Adrenal gland (tissue), 5 donors: ENCODE results near the gene STX18.

Experiments
- POLR2A ChIP-seq, 2 donors: fragments of 450-650 bp; IDR thresholded peaks; one replicate each; pipeline ENCODE4 v1.6.1; 2017; ENCODE audit warnings: antibody characterized with exemption in 2 of 2, mild to moderate bottlenecking in 2 of 2, moderate library complexity in 1 of 2
- TF ChIP-seq, protein P1 (sequence below), 6 experiments: fragments of 450-650 bp in 4 of 6; fragments of 200-600 bp in 2 of 6; sonication (generic) in 1 of 6; IDR thresholded peaks; 1 replicate in 5 of 6; 2 replicates in 1 of 6; pipeline versions ENCODE4 v1.5.1 to v1.8.0; 2016 to 2021; ENCODE audit warnings: antibody characterized with exemption in 6 of 6, mild to moderate bottlenecking in 2 of 6, moderate library complexity in 1 of 6
- donor health status: DM: no; HTN: no; CAD: no.

DNA sequence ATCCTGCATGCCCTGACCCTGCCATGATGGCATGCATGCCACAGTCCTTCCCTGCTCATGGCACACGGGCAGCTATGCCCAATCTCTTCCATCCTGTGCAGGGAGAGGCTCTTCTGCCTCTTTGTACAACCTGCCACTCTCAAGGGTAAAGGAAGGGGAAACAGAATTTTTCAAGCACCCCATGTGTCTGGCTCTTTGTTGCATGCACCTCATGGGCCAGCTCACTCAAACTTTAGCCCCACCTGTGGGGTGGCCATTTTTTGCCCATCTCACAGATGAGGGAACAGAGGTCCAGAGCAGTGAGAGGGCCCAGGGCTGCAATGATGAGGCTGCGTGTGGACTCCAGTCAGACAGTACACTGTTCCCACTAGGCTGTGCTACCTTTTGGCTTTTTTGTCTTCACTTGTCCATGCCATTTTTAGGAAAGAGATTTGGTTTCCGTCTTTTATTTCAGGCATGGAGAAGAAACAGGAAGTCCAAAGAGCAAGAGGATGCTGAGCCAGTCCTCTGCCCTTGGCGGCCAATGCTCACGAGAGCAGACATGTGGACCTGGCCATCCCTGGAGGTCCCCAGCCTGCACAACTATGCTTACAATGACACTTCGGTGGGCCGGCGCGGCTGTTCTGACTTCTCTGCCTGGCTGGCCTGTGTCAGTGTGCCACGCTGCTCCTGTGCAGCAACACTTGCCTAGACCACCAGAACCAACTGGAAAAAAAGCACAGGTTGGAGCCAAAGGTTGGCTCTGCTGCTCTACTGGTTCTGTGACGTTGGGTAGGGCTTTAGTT is 109.3 kb downstream of the STX18 start:
- TF ChIP-seq, protein P1, sequence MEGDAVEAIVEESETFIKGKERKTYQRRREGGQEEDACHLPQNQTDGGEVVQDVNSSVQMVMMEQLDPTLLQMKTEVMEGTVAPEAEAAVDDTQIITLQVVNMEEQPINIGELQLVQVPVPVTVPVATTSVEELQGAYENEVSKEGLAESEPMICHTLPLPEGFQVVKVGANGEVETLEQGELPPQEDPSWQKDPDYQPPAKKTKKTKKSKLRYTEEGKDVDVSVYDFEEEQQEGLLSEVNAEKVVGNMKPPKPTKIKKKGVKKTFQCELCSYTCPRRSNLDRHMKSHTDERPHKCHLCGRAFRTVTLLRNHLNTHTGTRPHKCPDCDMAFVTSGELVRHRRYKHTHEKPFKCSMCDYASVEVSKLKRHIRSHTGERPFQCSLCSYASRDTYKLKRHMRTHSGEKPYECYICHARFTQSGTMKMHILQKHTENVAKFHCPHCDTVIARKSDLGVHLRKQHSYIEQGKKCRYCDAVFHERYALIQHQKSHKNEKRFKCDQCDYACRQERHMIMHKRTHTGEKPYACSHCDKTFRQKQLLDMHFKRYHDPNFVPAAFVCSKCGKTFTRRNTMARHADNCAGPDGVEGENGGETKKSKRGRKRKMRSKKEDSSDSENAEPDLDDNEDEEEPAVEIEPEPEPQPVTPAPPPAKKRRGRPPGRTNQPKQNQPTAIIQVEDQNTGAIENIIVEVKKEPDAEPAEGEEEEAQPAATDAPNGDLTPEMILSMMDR (IDR thresholded peaks at IDR 0.05): no peak
- no peak for TF ChIP-seq POLR2A (IDR thresholded peaks at IDR 0.05)
